NCI-H2227 (cell line): ENCODE results near the gene OSGIN1.
A peak's percentile ranks its signal among the peaks of the same experiment; 100 is the strongest.

Experiments
- DNase-seq: peaks from one replicate; lab custom pipeline; 2025; ENCODE audit not compliant: unreplicated experiment; lab: John Stamatoyannopoulos, UW

The OSGIN1 gene

GRCh38 chr16:83925957-83926725 lies 26.9 kb upstream of the OSGIN1 start:
- DNase-seq = no peak

- DNase-seq = peak; percentile 69
Observed at GRCh38 chr16:83926726-83927397, 26.2 kb upstream of the OSGIN1 start.

DNA sequence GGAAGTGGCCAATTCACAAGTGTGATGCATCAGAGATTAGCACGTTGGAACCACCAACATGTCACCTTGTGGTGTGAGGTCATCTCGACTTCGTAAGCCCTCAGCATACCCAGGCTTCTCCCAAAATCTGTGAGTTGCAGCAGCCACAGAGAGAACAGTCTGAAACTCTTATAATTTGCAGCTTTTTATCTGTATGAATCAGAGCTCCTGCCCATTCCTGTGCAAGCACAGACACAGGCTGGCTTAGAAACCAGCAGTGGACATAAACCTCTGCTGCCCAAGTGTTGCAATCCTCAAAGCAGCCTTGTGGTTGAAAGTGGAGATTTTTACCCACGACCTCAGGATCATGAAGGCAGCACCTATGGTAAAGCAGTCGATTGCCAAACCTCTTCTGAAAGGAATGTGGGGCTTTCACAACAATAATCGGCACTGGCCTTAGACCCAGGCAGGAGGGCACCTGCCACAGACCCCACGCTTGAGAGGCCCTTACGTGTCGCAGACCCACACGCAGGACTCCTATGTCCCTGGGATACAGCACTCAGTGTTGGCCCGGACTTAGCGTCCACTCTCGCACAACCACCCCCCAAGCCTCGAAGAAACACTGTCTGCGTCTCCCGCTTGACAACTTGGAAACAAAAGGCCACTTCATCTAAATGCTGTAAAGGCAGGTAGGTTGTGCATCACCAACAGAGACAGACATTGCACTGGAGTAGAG lies 24.5 kb upstream of the OSGIN1 start:
- no peak for DNase-seq

DNA sequence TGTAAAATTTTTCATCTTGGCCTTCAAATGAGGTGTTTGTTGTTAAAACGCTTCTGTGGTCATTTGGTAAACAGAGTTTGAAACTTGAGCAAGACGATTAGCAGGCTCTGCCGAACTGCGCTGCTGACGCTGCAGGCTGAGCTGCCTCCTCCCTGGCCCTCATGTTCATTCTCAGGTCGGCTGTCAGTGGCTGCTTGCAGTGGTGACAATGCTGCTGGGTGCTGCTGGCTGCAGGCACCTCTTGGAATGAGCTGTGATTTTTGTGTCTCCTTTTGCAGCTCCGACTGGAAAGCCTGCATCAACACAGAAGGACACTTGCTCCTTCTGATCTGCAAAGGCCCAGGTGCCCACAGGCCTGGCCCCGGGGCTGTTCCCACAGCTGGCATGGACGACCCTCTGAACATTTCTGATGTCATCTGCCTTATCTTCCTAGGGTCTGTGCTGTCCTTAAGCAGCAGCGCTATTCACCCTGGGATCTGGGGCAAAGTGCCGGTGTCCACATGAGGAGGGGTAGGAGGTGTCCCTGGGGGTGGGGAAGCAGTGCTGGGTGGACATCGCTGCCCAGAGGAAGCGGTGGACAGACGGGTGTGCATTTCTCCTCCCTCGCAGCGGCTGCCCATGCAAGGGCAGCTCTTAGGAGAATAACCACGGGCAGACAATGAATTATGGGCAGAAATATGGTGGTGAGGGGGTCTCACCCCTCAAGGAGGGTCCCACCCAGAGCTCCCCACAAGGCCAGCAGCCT lies 23.1 kb upstream of the OSGIN1 start:
- no peak for DNase-seq

DNA sequence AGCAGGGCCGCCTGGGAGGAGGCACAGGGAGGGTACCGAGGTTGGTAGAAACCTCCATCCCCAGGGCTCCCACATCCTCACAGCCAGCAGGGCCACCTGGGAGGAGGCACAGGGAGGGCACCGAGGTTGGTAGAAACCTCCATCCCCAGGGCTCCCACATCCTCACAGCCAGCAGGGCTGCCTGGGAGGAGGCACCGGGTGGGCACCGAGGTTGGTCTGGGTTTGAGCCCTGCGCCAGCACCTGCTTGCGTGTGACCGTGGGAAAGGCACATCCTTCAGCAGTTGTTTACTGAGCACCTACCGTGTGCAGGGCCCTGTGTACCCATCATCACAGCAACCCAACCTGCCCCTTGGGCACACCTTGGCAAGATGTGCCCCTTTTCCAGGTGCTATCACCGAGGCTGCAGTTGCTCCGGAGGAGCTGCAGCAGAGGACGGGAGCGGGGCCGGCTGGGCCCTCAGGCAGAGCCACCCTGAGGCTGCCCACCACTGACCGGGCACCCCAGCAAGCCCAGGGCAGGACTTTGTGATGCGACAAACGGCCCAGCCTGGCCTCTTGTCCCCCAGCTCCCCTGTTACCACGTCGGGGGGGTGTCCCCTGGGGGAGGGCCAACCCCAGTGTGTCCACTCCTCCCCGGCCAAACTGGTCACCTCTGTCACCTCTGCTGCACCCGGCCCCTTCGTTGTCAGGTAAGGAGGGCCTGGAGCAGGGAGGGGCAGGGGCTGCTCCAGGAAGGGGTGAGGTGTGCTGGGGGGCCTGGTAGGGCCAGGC lies 22.1 kb upstream of the OSGIN1 start:
- DNase-seq = no peak

GRCh38 chr16:83931556-83931955 lies 21.5 kb upstream of the OSGIN1 start:
- no peak for DNase-seq

- DNase-seq = no peak
Observed at GRCh38 chr16:83932304-83932703, 20.7 kb upstream of the OSGIN1 start.

DNA sequence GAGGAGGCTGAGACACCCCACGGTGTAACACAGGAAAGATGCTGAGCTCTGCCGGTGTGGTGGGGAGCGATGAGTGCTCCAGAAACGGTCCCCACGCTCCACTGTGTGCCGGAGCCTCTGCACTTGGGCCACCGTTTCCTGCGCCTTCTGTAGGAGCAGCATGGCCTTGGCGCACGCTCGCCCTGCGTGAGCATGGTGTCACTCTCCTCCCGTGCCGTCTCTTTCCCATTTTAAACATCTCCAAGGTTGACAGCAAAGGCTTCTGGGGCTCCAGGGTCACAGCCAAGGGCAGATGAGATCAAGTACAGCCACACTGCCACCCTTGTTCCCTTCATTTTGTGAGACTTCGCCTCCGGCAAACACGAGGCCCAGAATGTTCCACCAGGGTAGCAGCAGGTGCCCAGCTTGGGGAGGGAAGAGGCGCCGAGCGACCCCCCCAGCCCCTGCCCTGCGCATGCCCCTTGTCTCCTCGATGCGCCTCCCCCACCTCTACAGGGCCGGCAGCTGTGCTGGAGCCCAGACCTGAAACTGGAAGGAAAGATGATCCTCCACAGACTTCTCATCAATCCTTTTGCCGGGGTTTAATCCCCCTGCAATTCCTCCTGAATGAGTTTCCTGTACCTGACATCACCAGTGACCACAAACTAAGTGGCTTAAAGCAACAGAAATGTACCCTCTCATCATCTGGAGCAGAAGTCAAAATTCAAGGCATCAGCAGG lies 19.9 kb upstream of the OSGIN1 start:
- no peak for DNase-seq

GRCh38 chr16:83933885-83934683 lies 19.0 kb upstream of the OSGIN1 start:
- DNase-seq = no peak

- DNase-seq = no peak
Observed at GRCh38 chr16:83934684-83934977, 18.4 kb upstream of the OSGIN1 start.

DNA sequence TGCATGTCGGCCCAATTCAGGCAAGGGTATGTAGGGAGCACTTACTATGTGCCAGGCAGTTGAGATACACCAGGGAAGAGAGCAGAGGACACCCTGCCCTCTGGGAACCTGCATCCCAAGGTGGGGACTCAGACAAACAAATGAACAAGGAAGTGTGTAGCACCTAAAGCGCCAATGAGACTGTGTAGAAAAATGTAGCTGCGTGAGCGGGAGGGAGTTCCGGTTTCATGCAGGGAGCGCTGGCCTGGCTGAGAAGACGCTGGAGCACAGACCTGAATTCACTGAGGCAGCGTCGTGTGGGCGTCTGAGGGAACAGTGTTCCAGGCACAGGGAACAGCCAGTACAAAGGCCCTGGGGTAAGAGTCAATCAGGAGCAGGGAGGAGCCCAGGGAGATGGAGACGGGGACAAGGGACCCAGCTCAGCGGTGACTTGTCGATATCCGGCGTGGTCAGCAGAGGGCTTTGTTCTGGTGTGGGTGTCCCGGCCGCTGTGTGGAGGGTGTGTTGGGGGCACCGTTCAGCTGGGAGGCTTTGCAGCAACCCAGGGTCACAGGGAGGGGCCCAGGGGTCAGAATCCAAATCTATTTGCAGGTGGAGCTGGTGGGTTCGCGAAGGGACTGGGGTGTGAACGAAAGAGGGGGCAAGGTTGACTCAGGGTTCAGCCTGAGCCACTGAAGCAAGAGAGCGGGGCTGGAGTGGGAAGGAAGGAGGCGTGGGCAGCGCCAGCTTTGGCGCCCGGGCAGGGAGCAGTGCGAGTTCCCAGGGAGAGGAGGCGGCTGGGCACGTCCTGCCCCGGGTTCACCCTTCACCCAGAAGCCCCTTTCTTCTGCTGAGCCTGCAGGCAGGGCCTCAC lies 17.8 kb upstream of the OSGIN1 start:
- DNase-seq = no peak

- DNase-seq = no peak
Observed at GRCh38 chr16:83935858-83936255, 17.2 kb upstream of the OSGIN1 start.

DNA sequence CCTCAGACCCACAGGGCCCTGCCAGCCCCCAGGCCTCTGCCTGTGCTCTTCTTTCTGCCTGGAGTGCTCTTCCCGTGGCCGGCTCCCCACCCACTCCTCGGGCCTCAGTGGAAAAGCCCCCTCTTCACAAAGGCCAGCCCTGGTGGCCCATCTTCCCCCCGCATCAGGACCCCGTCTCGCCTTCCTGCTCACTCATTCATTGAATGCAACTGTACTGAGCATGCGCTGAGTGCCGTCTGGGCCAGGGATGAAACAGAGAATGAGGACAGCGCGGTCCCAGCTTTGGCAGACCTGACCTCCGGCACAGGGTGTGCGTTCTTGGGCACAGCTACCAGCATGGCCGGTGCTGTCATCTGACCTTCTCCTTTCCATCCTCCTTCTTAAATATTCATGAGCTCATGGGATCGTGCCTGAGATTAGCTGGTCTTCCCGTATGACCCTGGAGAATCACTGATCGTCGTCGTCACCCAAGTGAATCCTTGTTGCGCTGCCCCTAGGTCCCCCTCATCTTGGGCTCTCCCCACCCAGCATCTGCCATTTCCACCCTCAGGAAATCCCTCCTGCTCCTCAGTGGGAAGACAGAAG lies 16.4 kb upstream of the OSGIN1 start:
- DNase-seq = no peak

DNA sequence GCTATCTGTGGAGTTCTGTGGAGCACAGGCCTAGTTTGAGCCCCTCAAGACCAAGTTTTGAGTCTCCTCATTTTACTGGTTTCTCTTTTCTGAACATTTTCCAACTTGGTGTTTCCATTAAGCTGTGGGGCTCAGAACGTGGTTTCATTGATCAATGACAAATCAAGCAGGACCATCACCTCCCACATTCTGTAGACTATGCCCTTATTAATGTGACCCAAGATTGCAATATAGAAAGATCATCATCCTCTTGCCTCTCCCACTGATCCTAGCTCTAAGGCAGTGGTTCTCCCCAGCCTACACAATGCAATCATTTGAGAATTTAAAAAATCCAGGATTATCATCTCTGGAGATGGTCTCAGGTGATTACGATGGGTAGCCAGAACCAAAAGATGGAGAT lies 15.8 kb upstream of the OSGIN1 start:
- no peak for DNase-seq

GRCh38 chr16:83937922-83938885 lies 14.8 kb upstream of the OSGIN1 start:
- DNase-seq = no peak

DNA sequence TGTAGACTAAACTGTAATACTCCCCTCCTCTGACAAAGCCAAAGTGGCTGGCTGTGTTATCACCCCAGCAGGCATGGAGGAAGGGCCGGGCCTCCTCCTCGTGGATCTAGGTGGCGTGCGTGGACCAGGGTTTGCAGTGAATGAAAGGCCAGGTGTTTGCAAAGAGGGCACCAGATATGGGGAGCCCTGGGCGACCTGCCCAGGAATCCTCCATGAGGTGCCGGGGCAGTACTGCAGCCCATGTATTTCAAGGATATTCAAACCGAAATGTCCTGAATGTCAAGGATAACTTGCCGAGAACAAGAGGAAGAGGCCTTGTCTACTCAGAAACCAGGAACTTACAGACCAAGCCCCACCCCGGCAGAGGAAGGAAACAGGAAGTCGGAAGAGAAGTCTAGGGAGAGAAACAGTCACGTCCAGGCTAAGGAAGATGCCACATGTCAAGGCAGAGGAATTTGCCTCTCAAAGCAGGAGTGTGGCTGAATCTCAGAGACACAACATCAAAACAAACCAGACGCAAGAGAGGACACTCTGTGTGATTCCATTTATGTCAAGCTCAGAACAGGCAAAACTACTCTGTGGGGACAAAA lies 13.7 kb upstream of the OSGIN1 start:
- no peak for DNase-seq

- no peak for DNase-seq
Observed at GRCh38 chr16:83940119-83940518, 12.9 kb upstream of the OSGIN1 start.
